22Rv1 (cell line): ENCODE data around the gene NOA1.

Source experiments
- ZFX ChIP-seq: fragments of 450-650 bp; IDR thresholded peaks from 2 replicates; pipeline ENCODE4 v1.6.1; 2017; ENCODE audit warnings: antibody characterized with exemption, borderline replicate concordance
- TF ChIP-seq, protein P1 (sequence below): fragments of 450-650 bp; IDR thresholded peaks from 2 replicates; pipeline ENCODE4 v1.5.1; 2017; ENCODE audit warnings: mild to moderate bottlenecking

DNA sequence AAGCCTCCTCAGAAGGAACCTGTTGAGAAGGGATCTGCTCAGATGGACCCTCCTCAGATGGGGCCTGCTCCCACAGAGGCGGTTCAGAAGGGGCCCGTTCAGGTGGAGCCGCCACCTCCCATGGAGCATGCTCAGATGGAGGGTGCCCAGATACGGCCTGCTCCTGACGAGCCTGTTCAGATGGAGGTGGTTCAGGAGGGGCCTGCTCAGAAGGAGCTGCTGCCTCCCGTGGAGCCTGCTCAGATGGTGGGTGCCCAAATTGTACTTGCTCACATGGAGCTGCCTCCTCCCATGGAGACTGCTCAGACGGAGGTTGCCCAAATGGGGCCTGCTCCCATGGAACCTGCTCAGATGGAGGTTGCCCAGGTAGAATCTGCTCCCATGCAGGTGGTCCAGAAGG lies 46.8 kb downstream of the NOA1 start:
- TF ChIP-seq, protein P1, sequence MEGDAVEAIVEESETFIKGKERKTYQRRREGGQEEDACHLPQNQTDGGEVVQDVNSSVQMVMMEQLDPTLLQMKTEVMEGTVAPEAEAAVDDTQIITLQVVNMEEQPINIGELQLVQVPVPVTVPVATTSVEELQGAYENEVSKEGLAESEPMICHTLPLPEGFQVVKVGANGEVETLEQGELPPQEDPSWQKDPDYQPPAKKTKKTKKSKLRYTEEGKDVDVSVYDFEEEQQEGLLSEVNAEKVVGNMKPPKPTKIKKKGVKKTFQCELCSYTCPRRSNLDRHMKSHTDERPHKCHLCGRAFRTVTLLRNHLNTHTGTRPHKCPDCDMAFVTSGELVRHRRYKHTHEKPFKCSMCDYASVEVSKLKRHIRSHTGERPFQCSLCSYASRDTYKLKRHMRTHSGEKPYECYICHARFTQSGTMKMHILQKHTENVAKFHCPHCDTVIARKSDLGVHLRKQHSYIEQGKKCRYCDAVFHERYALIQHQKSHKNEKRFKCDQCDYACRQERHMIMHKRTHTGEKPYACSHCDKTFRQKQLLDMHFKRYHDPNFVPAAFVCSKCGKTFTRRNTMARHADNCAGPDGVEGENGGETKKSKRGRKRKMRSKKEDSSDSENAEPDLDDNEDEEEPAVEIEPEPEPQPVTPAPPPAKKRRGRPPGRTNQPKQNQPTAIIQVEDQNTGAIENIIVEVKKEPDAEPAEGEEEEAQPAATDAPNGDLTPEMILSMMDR: no peak
- no peak for TF ChIP-seq ZFX
